GM19328 (cell line): ENCODE results near the gene KDM1A.
"Not testable (repeated sequence)": the region's sequence is repeated elsewhere in the genome, so short reads cannot be mapped to it uniquely, and the experiment has no call there.

ENCODE experiments used
- ATAC-seq: cut with Tn5 transposase; IDR thresholded peaks from one replicate; pipeline ENCODE4 v1.9.1; 2021; ENCODE audit warnings: mild to moderate bottlenecking, moderate library complexity; ENCODE audit not compliant: unreplicated experiment

KDM1A gene

DNA sequence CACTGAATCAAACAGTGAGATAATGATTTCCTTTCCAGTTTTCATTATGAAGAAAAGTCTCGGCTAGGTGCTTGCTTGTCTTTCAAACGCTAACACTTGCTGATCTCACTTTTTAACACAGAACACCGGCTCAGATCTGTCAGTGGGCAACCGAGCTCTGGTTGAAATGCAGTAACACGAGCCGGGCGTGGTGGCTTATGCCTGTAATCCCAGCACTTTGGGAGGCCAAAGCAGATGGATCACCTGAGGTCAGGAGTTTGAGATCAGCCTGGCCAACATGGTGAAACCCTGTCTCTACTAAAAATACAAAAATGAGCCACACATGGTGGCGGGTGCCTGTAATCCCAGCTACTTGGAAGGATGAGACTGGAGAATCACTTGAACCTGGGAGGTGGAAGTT is 9.2 kb upstream of the KDM1A start:
- not testable (repeated sequence) for ATAC-seq

DNA sequence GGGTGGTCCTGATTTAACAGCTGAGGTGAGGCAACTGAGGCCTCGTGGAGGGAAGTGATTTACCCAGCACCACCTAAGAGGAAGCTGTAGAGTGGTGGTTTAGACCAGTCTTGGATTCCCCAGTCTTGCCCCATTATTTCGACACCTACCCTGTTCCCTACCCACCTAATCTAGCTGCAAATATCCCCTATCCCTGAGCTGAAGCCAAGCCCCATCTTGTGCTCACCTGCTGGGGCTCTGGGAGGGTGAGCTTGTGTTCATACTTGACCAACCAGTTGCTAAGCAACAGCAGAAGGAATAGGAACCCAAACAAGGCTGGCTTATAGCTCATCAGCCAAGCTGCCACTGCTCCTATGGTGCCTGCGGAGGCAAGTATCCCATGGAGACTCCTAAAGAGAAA is 5.6 kb upstream of the KDM1A start:
- no peak for ATAC-seq

DNA sequence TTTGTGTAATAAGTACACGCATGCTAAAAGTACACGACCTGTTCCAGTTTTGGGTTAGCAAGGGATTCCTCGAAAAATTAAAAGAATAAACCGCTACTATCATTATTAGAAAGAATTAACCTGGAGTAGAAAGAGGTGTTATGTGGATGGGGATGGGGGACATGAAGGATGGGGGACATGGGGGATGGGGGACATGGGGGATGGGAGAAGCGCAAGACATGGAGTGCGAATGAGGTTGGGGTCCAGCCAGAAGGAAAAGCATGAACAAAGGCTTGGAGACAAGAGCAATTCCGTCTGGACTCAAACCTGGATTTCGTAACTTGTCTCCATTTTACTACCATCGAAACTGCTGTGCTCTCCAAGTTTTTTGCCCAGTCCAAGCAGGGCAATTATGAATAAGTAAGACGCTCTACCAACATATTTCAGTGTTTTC is 591 bp upstream of the KDM1A start:
- no peak for ATAC-seq

DNA sequence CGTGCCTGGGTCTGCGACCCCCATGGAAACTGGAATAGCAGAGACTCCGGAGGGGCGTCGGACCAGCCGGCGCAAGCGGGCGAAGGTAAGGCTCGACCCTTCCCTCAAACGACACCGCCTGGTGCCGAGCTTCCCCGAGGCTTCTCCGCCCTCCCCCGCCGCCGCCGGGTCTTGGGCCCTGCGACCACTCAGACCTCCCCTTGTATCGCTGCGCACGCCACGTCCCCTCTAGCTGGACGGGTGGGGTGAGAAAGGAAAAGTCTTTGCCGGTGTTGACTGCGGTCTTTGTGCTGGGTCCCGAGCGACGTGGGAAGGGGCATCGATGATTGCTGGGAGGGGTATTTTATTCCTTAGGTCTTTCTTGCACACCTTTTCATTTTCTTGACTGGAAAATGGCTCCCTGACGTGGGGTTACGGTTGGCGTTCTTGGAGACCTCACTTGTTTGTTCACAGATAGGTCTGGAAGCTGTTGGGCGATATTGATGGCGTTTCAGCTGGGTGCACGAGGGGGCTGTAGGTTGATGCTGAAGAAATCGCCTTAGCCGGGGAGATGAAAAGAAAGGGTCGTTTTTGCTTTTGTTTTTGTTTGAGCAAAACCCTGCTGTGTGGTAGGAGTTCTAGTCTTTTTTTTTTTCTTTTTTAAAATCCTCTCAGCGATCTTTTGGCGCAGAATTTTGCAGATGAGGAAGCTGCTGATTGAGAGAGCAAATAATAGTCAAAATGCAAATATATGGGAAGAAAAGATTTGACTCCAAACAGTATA is 776 bp downstream of the KDM1A start:
- no peak for ATAC-seq

DNA sequence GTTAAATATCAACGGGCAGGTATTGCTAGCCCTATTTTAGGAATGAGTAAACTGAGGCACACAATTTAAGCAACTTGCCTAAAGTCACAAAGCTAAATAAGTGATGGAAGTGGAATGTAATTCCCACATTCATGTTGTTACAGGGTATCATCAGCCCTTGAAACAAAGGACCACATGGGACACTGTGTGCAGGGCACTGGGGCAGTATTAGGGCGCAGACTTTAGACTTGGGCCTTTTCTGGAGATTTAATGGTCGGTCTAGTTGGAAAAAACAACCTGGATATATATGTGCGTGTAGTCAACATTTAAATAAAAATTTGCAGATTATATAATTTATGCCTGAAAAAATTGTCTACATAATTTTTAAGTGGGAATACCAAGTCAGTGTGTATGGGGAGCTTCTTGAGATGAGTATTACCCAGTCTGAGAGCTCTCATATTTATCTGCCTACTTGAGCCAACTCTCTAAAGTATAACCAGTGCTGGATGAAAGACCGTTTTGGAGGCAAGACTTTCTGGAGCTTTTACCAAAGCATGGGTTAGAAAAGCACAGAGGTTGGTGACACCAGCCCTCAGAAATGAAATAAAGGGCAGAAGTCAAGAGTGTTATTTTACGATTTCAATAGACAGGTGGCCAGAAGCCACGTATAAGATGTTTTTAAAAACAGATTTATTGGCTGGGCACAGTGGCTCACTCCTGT is 1.6 kb downstream of the KDM1A start:
- no peak for ATAC-seq

DNA sequence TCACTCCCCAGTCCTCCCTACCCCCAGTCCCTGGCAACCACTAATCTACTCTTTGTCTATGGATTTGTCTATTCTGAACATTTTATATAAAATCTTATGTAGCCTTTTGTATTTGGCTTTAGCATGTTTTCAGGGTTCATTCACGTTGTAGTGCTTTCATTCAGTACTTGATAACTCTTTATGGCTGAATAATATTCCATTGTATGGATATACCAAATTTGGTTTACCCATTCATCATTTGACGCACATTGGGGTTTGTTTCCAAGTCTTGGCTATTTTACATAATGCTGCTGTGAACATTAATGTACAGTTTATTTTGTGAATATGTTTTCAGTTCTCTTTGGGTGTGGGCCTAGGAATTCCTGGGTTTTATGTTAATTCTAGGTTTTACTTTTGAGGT is 2.6 kb downstream of the KDM1A start:
- no peak for ATAC-seq

DNA sequence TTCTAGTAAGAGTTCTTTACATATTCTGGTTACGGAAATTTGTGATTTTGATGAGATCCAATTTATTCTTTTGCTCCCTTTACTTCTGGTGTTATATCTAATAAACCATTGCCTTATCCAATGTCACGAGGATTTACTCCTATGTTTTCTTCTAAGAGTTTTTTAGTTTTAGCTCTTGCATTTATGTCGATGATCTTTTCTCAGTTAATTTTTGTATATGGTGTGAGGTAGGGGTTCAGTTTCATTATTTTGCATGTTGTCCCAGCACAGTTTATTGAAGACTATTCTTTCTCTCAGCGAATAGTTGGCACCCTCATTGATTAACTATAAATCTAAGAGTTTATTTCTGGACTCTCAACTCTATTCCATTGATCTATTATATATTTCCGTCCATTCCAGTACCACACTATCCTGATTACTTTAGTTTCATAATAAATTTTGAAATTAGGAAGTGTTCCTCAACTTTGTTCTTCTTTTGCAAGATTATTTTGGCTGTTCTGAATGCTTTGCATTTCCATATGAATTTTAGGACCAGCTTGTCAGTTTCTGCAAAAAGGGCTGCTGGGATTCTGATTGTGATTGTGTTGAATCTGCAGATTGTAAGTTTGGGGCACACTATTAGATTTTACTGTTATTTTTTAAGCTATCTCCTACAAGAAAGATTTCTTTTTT is 4.0 kb downstream of the KDM1A start:
- no peak for ATAC-seq

DNA sequence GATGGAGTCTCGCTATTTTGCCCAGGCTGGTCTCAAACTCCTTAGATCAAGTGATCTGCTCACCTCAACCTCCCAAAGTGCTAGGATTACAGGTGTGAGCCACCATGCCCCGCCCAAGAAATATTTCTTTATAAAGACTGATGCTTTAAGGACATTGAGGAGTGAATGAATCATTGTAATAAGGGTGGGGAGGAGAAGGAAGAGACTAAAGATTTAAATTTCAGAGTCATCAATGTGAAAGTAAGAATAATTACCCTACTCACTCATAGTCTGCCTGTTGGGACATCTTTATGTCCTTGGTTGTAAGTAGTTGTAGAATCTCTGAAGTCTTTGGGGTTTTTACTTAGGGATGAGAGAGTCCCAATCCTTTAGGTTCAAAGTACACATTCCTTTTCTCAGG is 7.3 kb downstream of the KDM1A start:
- no peak for ATAC-seq

DNA sequence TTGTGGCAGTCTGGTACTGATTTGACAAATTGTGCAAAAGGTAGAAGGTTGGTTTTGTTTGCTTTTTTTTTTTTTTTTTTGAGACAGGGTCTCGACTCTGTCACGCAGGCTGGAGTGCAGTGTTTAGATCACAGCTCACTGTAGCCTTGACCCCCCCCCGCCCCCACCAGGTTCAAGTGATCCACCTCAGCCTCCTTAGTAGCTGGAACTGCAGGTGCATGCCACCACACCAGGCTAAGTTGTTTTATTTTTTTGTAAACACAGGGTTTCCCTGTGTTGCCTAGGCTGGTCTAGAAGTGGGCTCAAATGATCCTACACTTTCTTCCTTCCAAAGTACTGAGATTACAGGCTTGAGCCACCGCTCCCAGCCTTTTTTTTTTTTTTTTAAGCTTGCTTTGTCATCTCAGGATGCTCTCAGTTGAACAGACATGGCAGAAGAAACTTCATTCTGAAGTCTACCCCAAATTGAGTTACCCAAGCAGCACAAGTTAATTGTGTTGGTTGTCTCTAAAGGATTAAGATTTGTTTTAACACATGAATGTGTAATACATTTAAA is 8.2 kb downstream of the KDM1A start:
- ATAC-seq: no peak

DNA sequence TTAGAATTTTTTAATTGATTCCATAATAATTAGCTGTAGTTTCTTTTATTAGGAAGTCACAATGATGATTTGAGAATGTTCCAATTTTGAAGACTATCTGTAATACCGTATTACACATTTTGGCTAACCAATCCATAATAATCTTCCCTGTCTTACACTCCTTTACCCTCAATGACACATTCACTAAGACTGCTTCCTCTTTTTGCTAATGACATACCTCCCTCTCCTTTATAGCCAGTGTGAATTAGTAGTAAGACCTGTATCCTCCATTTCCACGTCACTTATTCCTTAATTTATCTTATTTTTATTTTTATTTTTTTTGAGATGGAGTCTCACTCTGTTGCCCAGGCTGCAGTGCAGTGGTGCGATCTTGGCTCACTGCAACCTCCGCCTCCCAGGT is 10.1 kb downstream of the KDM1A start:
- ATAC-seq: no peak

DNA sequence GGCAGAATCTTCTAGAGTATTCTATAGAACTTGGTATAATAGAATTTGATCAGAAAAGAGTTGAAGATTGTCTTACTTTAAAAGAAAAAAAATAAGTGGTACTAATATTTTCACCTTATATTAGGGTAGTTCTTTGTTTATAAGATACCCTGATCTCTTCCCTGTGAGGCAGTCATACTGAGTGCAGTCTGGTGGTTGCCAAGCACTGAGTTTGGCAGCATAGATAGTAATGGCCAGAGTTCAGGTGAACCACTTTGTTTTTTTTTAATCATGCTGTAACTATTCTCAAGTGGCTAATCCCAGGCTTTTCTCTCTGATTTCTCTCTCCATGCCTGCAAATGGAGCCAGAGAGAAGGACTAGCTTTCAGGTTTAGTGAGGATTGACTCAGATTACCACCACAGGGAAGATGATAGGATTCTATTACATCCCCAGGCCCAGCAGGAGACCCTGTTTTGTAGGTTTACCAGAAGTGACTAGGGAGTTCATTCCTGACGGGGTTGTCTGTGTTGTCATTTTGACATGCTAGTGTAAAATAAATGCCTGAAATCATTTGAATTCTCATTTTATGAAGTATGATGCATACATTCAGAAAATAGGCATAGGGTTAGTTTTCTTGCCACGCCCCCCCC is 16.7 kb downstream of the KDM1A start:
- no peak for ATAC-seq

DNA sequence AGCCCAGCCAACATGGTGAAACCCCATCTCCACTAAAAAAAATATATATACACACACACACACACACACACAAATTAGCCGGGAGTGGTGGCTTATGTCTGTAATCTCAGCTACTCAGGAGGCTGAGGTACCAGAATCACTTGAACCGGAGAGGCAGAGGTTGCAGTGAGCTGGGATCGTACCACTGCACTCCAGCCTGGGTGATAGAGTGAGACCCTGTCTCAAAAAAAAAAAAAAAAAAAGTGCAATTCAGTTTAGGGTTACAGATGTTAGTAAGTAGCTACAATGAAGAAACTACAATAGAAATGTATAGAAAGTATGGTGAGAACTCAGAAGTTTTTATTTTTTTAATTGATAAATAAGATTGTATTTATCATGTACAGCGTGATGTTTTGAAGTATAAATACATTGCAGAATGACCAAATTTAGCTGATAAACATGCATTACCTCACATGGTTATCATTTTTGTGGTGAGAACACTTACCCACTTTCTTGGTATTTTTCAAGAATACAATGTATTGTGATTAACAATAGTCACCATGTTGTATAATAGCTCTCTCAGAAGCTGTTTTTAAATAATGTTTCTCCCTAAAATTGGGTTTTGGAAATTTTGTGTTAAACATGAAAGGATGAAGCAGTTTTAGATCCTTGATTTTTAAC is 17.9 kb downstream of the KDM1A start:
- ATAC-seq: no peak

DNA sequence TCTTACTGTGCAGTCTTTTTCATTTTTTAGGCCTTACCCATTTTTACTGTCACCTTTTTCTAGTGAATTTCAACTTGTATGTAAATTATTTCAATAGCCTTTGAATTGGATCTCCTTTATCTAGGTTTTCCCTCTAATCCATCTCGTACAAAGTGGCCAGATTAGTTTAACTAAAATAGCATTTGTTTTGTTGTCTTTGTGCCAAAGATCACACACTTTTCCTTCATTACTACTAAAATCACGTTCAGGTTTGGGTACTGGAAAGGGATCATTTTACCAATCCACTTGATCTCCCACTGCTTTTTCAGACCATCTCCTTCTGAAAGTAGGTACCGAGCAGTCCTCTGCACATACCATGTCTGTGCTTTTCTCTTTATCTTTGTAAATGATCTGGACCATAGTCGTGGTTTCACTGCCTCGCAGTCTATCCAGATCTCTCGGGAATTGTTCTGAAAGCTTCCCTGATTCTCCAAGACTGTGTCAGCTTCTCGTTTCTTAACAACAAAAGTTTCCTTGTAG is 20.1 kb downstream of the KDM1A start:
- ATAC-seq: no peak

DNA sequence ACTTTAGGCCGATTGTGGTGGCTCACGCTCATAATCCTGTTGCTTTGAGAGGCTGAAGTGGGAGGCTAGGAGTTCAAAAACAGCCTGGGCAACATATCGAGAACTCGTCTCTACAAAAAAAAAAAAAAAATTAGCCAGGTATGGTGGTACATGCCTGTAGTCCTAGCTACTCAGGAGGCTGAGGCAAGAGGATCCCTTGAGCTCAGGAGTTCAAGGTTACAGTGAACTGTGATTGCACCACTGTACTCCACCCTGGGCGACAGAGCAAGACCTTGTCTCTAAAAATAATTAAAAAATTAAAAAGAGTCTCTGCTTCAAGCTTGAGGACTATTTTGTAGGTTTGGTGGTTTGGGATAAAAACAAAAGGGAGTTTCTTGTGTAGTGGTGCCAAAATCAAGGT is 21.2 kb downstream of the KDM1A start:
- ATAC-seq: no peak

DNA sequence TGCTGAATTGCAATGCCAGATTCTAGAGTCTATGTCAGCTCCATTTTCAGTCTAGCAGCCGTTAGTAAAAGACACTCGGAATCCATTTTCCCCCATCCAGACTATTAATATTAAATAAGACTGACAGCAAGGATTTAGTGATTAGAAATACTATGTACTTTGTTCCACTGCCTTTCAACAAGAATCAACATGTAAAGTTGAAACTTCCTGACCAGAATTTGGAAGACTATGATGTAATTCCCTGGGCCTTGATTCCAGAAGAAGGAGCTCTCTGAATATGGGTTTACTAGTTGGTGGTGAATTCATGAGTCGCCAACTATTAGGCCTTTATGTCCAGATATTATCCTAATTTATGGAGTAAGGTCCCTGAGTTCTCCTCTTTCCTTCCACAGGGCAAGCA is 24.8 kb downstream of the KDM1A start:
- ATAC-seq: no peak

DNA sequence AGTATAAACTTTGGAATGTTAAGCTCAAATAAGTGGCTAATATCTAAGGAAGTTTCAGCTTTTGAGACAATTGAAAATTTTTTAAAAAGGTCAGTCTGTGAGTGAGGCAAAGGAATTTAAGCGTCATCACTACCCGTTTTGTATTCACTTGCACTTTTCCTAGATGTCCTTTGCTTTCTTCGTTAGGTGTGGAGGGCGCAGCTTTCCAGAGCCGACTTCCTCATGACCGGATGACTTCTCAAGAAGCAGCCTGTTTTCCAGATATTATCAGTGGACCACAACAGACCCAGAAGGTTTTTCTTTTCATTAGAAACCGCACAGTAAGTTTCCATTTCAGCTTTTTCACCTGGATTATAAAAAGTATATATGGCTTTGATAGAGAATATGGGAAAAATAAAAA is 30.9 kb downstream of the KDM1A start:
- ATAC-seq: no peak

DNA sequence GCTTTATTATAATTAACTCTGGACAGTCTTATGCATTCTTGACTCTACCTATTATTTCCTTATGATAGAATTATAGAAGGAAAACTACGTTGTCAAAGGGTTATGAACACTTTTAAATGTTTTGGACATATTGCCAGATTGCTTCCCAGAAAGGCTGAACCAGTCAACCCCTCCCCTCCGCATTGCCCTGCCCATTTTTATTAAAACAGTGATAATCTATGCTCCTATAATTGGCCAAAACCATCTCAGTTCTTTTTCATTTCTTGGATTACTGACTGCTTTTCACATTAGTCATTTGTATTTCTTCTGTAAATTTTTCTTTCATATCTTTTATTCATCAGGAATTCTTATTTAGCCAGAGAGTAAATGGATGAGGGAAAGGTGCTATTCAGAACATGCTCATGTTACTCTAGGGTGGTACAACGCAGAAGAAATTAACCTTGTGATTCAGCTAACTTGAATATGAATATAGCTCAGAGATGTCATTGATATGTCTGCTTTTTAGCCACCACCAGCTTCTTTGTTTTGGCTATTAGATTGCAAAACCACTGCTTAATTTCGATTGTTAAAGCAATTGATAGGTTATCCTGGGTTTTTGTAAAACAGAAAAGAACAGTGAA is 32.1 kb downstream of the KDM1A start:
- ATAC-seq: no peak

DNA sequence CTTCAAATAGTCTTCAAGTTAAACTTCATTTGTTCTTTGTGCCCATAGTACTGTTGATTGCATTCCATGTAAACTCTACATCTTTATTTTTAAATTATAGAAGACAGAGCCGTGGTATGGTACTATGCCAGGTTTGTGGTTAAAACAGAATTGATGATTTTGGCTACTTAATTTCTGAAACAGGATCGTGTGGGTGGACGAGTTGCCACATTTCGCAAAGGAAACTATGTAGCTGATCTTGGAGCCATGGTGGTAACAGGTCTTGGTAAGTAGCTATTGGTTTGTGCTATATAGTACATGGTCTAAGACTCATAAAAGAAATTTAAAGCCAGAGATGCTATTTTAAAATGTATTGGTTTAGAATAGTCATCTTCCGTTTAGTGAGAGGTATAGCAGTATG is 38.0 kb downstream of the KDM1A start:
- no peak for ATAC-seq

DNA sequence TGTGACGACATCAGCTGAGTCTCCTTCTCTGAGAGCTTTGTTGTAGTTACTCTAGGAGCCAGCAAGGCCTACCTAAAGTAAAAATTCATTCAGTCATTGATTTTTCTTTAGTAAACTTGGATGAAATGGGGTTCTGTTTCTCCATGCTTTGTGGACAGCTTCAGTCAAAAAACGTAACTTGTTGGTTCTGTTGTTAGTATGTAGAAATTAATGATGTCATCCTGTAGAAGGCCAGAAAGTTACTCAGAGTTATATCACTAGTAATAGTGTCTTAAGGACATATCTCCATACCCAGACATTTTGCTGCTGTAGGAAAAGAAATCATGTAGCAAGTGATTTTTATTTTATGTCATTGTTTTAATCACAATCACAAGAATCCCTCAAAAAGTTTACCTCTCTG is 43.0 kb downstream of the KDM1A start:
- no peak for ATAC-seq

DNA sequence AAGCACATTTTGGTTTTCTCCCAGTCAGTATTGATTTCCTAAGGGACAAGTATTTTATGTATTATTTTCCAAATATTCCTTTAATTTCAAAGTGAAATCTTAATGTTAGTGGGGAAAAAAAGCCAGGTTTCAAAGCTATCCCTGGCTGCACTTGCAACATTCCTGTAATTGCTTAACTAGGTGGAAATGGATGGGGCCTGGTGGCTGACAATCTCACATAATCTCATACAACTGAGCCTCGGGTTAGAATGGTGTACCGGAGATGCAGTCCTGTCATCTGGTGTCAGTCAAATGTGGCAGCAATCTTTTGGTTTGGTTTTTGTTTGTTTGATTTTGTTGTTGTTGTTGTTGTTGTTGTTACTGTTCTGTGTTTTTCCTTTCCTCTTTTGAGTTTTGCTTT is 46.1 kb downstream of the KDM1A start:
- ATAC-seq: no peak
